ENCODE results near the gene CHMP4B. TPM values are rescaled to one million over a fixed set of nuclear protein-coding genes. Genes with fewer than 3 reads are reported as not detected.
A peak's percentile ranks its signal among the peaks of the same experiment; 100 is the strongest.
"Not testable (repeated sequence)": the region's sequence is repeated elsewhere in the genome, so short reads cannot be mapped to it uniquely, and the experiment has no call there.

Gene CHMP4B
- total and polyA plus RNA-seq, 3 donors from 2014 or later, result 98.3 to 114 (median 102) TPM

DNA sequence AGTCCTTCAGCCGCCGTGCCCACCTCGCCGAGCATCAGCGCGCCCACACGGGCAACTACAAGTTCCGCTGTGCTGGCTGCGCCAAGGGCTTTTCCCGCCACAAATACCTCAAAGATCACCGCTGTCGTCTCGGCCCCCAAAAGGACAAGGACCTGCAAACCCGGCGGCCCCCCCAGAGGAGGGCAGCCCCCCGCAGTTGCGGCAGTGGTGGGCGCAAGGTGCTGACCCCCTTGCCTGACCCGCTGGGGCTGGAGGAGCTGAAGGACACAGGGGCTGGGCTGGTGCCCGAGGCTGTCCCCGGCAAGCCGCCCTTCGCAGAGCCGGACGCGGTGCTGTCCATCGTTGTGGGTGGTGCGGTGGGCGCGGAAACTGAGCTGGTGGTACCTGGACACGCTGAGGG, 20.1 kb upstream of the CHMP4B start:
- TF ChIP-seq POLR2A (IDR thresholded peaks at IDR 0.05), result no peak
- TF ChIP-seq, protein P1, sequence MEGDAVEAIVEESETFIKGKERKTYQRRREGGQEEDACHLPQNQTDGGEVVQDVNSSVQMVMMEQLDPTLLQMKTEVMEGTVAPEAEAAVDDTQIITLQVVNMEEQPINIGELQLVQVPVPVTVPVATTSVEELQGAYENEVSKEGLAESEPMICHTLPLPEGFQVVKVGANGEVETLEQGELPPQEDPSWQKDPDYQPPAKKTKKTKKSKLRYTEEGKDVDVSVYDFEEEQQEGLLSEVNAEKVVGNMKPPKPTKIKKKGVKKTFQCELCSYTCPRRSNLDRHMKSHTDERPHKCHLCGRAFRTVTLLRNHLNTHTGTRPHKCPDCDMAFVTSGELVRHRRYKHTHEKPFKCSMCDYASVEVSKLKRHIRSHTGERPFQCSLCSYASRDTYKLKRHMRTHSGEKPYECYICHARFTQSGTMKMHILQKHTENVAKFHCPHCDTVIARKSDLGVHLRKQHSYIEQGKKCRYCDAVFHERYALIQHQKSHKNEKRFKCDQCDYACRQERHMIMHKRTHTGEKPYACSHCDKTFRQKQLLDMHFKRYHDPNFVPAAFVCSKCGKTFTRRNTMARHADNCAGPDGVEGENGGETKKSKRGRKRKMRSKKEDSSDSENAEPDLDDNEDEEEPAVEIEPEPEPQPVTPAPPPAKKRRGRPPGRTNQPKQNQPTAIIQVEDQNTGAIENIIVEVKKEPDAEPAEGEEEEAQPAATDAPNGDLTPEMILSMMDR (IDR thresholded peaks at IDR 0.05), result no peak
- WGBS, 2 donors, result 95 to 98% methylated on average over 17 to 31 of the region's 31 CpGs
- intact Hi-C loops (cut with DNase I; ENCODE audit: low total_unique reads), result no loop called here
- no peaks in the 10 kb centered on the region for H3K9me3 ChIP-seq
- H3K36me3 ChIP-seq (ENCODE audit: low read depth, missing control alignments), result no peaks in the 10 kb centered on the region
- no peak overlapping the region for H3K27ac ChIP-seq
- no peaks in the 10 kb centered on the region for H3K4me1 ChIP-seq
- H3K27me3 ChIP-seq, result no peaks in the 10 kb centered on the region
- DNase-seq, result no peak
- no peak overlapping the region for H3K4me3 ChIP-seq

DNA sequence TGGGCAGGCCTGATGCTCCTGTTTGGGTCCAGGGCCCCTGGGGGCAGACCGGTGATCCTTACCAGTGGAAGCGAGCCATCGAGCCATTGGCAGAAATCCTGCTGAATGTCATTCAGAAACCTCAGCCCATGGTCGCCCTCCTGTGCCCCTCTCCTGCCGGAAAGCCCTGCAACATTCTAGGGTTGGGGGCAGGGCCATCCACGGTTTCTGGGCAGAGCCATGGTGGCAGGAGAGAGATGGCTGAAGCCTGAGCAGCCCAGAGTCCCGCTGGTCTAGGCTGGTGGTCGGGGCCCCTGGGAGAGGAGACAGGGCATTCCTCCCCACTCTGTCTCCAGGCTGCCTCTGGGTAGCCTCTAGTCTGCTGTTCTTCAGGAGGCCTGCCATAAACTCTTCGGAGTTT, 19.6 kb upstream of the CHMP4B start:
- 96 to 100% methylated on average over 3 to 9 of the region's 9 CpGs for WGBS, 2 donors
- Histone ChIP-seq H3K36me3 (ENCODE audit: low read depth, missing control alignments) (no peaks in the 10 kb centered on the region), H3K9me3 (no peaks in the 10 kb centered on the region), H3K27ac (no peak overlapping the region), H3K4me3 (no peak overlapping the region), H3K4me1 (no peaks in the 10 kb centered on the region), H3K27me3 (no peaks in the 10 kb centered on the region)
- no peak for DNase-seq
- TF ChIP-seq, protein P1 (IDR thresholded peaks at IDR 0.05), result no peak
- intact Hi-C loops (cut with DNase I; ENCODE audit: low total_unique reads), result no loop called here

DNA sequence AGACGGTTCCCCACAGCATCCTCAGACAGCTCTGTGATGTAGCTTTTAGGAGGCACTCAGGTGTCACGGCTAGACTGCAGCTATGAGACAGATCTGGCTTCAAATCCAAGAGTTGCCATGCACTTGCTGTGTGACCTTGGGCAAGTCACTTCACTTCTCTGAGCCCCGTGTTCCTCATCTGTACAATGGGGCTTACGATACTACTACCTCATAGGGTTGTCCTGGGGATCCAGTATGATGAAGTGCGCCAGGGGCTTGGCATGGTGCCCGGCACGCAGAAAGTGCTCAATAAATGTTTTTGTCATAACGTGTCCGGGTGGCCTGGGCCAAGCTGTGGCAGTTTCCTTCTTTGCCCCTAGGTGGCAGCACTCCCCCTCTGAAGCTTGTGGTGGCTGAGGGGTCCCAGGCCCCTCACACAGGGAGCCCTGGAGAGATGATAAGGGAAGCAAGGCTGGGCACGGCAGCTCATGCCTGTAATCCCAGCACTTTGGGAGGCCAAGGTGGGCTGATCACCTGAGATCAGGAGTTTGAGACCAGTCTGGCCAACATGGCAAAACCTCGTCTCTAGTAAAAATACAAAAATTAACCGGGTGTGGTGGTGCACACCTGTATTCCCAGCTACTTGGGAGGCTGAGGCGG, 19.1 kb upstream of the CHMP4B start:
- no peaks in the 10 kb centered on the region for H3K27me3 ChIP-seq
- H3K4me3 ChIP-seq, result no peak overlapping the region
- intact Hi-C loops (cut with DNase I; ENCODE audit: low total_unique reads), result no loop called here
- 81 to 85% methylated on average over 12 to 13 of the region's 13 CpGs for WGBS, 2 donors
- H3K4me1 ChIP-seq, result no peaks in the 10 kb centered on the region
- DNase-seq, result peak; percentile 47
- H3K9me3 ChIP-seq, result no peaks in the 10 kb centered on the region
- TF ChIP-seq, protein P1 (IDR thresholded peaks at IDR 0.05), result peak; percentile 38 to 76 (median 73)
- TF ChIP-seq POLR2A (IDR thresholded peaks at IDR 0.05), result no peak
- no peak overlapping the region for H3K27ac ChIP-seq
- H3K36me3 ChIP-seq (ENCODE audit: low read depth, missing control alignments), result no peaks in the 10 kb centered on the region

DNA sequence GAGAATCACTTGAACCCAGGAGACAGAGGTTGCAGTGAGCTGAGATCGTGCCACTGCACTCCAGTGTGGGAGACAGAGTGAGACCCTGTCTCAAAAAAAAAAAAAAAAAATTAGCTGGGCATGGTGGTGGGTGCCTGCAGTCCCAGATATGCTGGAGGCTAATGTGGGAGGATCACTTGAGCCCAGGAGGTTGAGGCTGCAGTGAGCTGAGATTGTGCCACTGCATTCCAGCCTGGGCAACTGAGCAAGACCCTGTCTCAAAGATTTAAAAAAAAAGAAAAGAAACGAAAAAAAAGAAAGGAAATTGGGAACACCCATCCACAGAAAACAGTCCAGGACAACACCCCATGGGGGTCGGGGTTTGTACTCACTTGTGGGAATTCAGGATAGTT, 18.6 kb upstream of the CHMP4B start:
- H3K4me1 ChIP-seq; DNase-seq; H3K4me3 ChIP-seq; H3K9me3 ChIP-seq; H3K36me3 ChIP-seq (ENCODE audit: low read depth, missing control alignments); H3K27me3 ChIP-seq; H3K27ac ChIP-seq; intact Hi-C loops (cut with DNase I; ENCODE audit: low total_unique reads): not testable (repeated sequence)
- WGBS, 2 donors, result 71 to 77% methylated on average over 3 of the region's 3 CpGs

DNA sequence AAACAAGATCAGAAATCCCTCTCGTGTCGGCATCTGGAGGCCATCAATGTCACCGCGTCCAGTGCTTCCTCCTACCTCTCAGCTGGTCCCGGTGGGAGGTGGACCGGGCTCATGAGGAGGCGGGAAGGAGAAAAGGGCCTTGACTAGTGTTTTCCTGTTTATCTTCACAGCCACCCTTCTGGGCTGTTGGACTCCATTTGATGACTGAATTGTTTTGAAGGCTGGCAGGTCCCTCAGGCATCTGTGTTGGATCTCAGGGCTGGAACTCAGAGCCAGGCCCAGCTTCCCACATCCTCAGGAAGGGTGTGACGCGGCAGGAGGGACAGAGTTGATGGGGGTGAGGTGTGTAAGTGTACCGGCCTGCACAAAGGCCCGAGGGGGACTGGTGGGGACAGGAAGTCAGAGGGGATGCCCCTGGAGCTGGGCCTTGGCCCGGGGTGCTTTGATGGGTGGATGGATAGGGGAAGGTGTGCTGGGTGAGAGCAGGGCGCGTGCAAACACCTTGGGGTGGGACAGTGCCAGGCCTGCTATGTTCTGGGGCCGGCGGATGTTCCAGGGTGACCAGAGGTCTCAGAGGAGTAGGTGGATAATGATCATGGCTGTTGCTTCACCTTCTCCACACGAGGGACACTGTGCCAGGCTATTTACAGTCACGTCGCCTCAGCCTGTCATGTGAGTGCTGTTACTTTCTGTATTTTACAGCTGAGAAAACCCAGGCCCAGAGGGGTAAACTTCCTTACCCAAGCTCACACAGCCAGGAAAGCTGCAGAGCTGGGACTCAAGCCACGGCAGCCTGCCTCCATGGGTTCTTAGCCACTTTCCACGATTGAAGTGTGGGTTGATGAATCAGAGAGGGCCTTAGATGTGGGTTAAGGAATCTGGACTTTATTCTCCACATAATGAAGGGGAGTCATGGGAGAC, 17.9 kb upstream of the CHMP4B start:
- Histone ChIP-seq H3K4me1 (no peaks in the 10 kb centered on the region), H3K4me3 (no peak overlapping the region), H3K36me3 (ENCODE audit: low read depth, missing control alignments) (no peaks in the 10 kb centered on the region), H3K27ac (no peak overlapping the region), H3K9me3 (no peaks in the 10 kb centered on the region), H3K27me3 (no peaks in the 10 kb centered on the region)
- TF ChIP-seq, protein P1 (IDR thresholded peaks at IDR 0.05), result no peak
- TF ChIP-seq POLR2A (IDR thresholded peaks at IDR 0.05), result no peak
- intact Hi-C loops (cut with DNase I; ENCODE audit: low total_unique reads), result no loop called here
- WGBS, 2 donors, result 72 to 81% methylated on average over 20 to 21 of the region's 21 CpGs
- DNase-seq, result no peak
